GM23338 (cell line): ENCODE measurements around the gene RPH3AL. TPM values are rescaled to one million over a fixed set of nuclear protein-coding genes. Genes with fewer than 3 reads are reported as not detected.
A peak's percentile ranks its signal among the peaks of the same experiment; 100 is the strongest.

Source experiments
- ATAC-seq: fragments of 200-7000 bp; cut with Tn5 transposase; 3 replicates; pipeline ENCODE4 v1.9.1; 2020
- DNase-seq: peaks from one replicate; pipeline ENCODE4 v3.0.0-alpha.2; 2015; ENCODE audit warnings: low spot score
- H2AFZ ChIP-seq: fragments of 200-600 bp; sonication (generic); 2 replicates; pipeline ENCODE4 v1.8.0; 2016; ENCODE audit warnings: antibody characterized with exemption, mild to moderate bottlenecking, moderate library complexity
- H3F3A ChIP-seq: fragments of 200-600 bp; sonication (generic); replicated peaks from 2 replicates; pipeline ENCODE4 v1.8.0; 2017; ENCODE audit warnings: antibody characterized with exemption, mixed run types, low read depth
- H3K27ac ChIP-seq: fragments of 200-600 bp; sonication (generic); 2 replicates; pipeline ENCODE4 v1.6.1; 2016; ENCODE audit warnings: low read depth
- H3K27me3 ChIP-seq: fragments of 200-600 bp; sonication (generic); 2 replicates; pipeline ENCODE4 v1.8.0; 2016; ENCODE audit warnings: mild to moderate bottlenecking, mixed run types, moderate library complexity; ENCODE audit not compliant: insufficient read depth
- H3K36me3 ChIP-seq: fragments of 200-600 bp; sonication (generic); 2 replicates; pipeline ENCODE4 v1.8.0; 2016; ENCODE audit warnings: mild to moderate bottlenecking; ENCODE audit not compliant: insufficient read depth
- H3K4me1 ChIP-seq: fragments of 200-600 bp; sonication (generic); 2 replicates; pipeline ENCODE4 v1.8.0; 2016; ENCODE audit warnings: mild to moderate bottlenecking, moderate library complexity; ENCODE audit not compliant: insufficient read depth
- H3K4me2 ChIP-seq: fragments of 200-600 bp; sonication (generic); 2 replicates; pipeline ENCODE4 v1.7.1; 2017; ENCODE audit warnings: mixed run types
- H3K4me3 ChIP-seq: fragments of 200-600 bp; sonication (generic); 2 replicates; pipeline ENCODE4 v1.6.1; 2016; ENCODE audit warnings: mixed run types
- H3K79me2 ChIP-seq: fragments of 200-600 bp; sonication (generic); replicated peaks from 2 replicates; pipeline ENCODE4 v1.8.0; 2017; ENCODE audit warnings: mild to moderate bottlenecking; ENCODE audit not compliant: insufficient read depth
- H3K9me2 ChIP-seq: fragments of 200-600 bp; sonication (generic); 2 replicates; pipeline ENCODE4 v1.8.0; 2017; ENCODE audit not compliant: insufficient read depth
- H4K20me1 ChIP-seq: fragments of 200-600 bp; sonication (generic); replicated peaks from 2 replicates; pipeline ENCODE4 v1.8.0; 2017; ENCODE audit warnings: mild to moderate bottlenecking; ENCODE audit not compliant: insufficient read depth
- H3K27ac Mint-ChIP-seq: 2 replicates; pipeline ENCODE4 v1.8.0; 2020; ENCODE audit warnings: inconsistent platforms, mild to moderate bottlenecking, moderate library complexity, mixed read lengths
- H3K27me3 Mint-ChIP-seq: 3 replicates; pipeline ENCODE4 v1.8.0; 2022; ENCODE audit warnings: low read depth, mild to moderate bottlenecking, moderate library complexity, mixed read lengths, inconsistent platforms; ENCODE audit not compliant: insufficient read depth, poor library complexity
- H3K36me3 Mint-ChIP-seq: 3 replicates; pipeline ENCODE4 v1.8.0; 2021; ENCODE audit warnings: low read depth, mild to moderate bottlenecking, inconsistent platforms, moderate library complexity, mixed read lengths
- H3K4me1 Mint-ChIP-seq: 3 replicates; pipeline ENCODE4 v1.8.0; 2020; ENCODE audit warnings: mild to moderate bottlenecking, inconsistent platforms, mixed read lengths
- H3K4me3 Mint-ChIP-seq: 3 replicates; pipeline ENCODE4 v1.8.0; 2021; ENCODE audit warnings: moderate library complexity, mild to moderate bottlenecking, inconsistent platforms, mixed read lengths
- H3K9me3 Mint-ChIP-seq: 3 replicates; pipeline ENCODE4 v1.8.0; 2020; ENCODE audit warnings: moderate library complexity, mild to moderate bottlenecking, inconsistent platforms, mixed read lengths
- CREB1 ChIP-seq: fragments of 250-450 bp; sonication (Bioruptor Pico); IDR thresholded peaks from 2 replicates; pipeline ENCODE4 v1.5.0; 2020; ENCODE audit warnings: low read depth, mild to moderate bottlenecking, moderate library complexity
- CTCF ChIP-seq, 2 experiments: fragments of 200-600 bp in 1 of 2; sonication (generic) in 1 of 2; conservative IDR thresholded peaks; 2 replicates each; pipeline versions ENCODE4 v1.5.1 to v1.6.1; 2016 to 2017; ENCODE audit warnings: antibody characterized with exemption in 2 of 2, low read depth in 2 of 2, mild to moderate bottlenecking in 2 of 2, moderate library complexity in 1 of 2
- STAT1 ChIP-seq: IDR thresholded peaks from one replicate; pipeline ENCODE4 v1.6.1; 2016; ENCODE audit warnings: antibody characterized with exemption; ENCODE audit not compliant: unreplicated experiment
- ZNF331 ChIP-seq: fragments of 250-450 bp; sonication (Bioruptor Pico); IDR thresholded peaks from 2 replicates; pipeline ENCODE4 v1.5.0; 2020; ENCODE audit warnings: low read depth, mild to moderate bottlenecking, moderate library complexity
- ZNF462 ChIP-seq: fragments of 250-450 bp; sonication (Bioruptor Pico); IDR thresholded peaks from 2 replicates; pipeline ENCODE4 v1.5.0; 2020; ENCODE audit warnings: mild to moderate bottlenecking, moderate library complexity
- polyA plus RNA-seq: library from polyadenylated mRNA; unstranded; fragments of >200 nt; fragmentation: Nextera tagmentation; extraction: Ambion mirVana; gene quantifications from 2 replicates; pipeline ENCODE4 v1.2.1, GENCODE V29; 2016
- total RNA-seq: library from RNA; depleted of rRNA; stranded (reverse); fragments of >200 nt; shearing (Covaris generic); gene quantifications from 2 replicates; pipeline ENCODE4 v1.2.3, GENCODE V29; 2014

The RPH3AL gene
- total and polyA plus RNA-seq, 2 experiments from 2014 or later = 2.7 to 6.3 TPM

- TF ChIP-seq ZNF462 (CRISPR knock-in tag) (no peak), CTCF (conservative IDR thresholded peaks at IDR 0.05; ENCODE audit: low read depth in 2 of 2) (no peak), STAT1 (no peak), ZNF331 (CRISPR knock-in tag) (no peak)
These were observed 50.3 kb downstream of the RPH3AL start (continued) for GRCh38 chr17:302300-302698.

GRCh38 chr17:301681-302299 lies 50.8 kb downstream of the RPH3AL start:
- H3K27me3 ChIP-seq = no peaks in the 10 kb centered on the region
- Mint-ChIP-seq H3K27me3 (peaks cover 14% of the 10 kb centered on the region), H3K9me3 (no peaks in the 10 kb centered on the region; the same call in 2 of the 3 replicates), H3K4me1 (peaks cover 15% of the 10 kb centered on the region), H3K27ac (no peak overlapping the region), H3K4me3 (no peak overlapping the region), H3K36me3 (no peaks in the 10 kb centered on the region)
- ATAC-seq (peak; percentile 21), DNase-seq (no peak)
- no peaks in the 10 kb centered on the region for H3F3A ChIP-seq
- no peaks in the 10 kb centered on the region for H3K9me2 ChIP-seq
- H3K36me3 ChIP-seq = no peaks in the 10 kb centered on the region
- no peak for TF ChIP-seq CREB1 (CRISPR knock-in tag)
- H4K20me1 ChIP-seq = no peaks in the 10 kb centered on the region
- no peaks in the 10 kb centered on the region for H3K79me2 ChIP-seq
- H2AFZ ChIP-seq = no peak overlapping the region
- no peak overlapping the region for H3K27ac ChIP-seq
- no peak overlapping the region for H3K4me3 ChIP-seq
- H3K4me2 ChIP-seq = no peak overlapping the region
- H3K4me1 ChIP-seq = peaks cover 3% of the 10 kb centered on the region; the same call in 1 of the 2 replicates
